ENCODE results near the gene GPHN. TPM values are rescaled to one million over a fixed set of nuclear protein-coding genes. Genes with fewer than 3 reads are reported as not detected.

Gene GPHN
- total RNA-seq, 4 donors from 2014 or later: 14.8 to 20.8 (median 17.0) TPM

DNA sequence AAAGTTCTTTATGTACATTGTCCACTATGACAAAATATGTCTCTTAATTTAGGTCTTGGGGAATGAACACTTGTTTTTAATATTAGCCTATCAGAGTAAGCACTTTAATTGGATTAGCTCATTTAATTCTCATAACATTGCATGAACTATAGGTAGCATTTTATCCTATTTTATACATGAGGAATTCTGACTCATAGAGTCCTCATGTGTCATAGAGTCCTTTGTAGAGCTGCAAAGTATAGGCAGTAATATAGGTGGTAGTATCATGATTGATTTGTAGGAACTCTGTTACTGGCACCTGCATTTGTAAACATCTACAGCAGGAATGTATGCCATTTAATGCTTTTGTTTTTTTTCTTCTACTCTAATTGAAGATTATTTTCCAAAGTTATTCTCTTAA, 96.0 kb downstream of the GPHN start:
- DNase-seq (ENCODE audit: low spot score in 2 of 2): no peak
- no peak overlapping the region for H3K4me3 ChIP-seq (ENCODE audit: low read depth, poor library complexity, severe bottlenecking)
- intact Hi-C loops (cut with DNase I; ENCODE audit: low total_unique reads): no loop called here
- TF ChIP-seq, protein P1, sequence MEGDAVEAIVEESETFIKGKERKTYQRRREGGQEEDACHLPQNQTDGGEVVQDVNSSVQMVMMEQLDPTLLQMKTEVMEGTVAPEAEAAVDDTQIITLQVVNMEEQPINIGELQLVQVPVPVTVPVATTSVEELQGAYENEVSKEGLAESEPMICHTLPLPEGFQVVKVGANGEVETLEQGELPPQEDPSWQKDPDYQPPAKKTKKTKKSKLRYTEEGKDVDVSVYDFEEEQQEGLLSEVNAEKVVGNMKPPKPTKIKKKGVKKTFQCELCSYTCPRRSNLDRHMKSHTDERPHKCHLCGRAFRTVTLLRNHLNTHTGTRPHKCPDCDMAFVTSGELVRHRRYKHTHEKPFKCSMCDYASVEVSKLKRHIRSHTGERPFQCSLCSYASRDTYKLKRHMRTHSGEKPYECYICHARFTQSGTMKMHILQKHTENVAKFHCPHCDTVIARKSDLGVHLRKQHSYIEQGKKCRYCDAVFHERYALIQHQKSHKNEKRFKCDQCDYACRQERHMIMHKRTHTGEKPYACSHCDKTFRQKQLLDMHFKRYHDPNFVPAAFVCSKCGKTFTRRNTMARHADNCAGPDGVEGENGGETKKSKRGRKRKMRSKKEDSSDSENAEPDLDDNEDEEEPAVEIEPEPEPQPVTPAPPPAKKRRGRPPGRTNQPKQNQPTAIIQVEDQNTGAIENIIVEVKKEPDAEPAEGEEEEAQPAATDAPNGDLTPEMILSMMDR (IDR thresholded peaks at IDR 0.05): no peak
- TF ChIP-seq POLR2A (IDR thresholded peaks at IDR 0.05): no peak

DNA sequence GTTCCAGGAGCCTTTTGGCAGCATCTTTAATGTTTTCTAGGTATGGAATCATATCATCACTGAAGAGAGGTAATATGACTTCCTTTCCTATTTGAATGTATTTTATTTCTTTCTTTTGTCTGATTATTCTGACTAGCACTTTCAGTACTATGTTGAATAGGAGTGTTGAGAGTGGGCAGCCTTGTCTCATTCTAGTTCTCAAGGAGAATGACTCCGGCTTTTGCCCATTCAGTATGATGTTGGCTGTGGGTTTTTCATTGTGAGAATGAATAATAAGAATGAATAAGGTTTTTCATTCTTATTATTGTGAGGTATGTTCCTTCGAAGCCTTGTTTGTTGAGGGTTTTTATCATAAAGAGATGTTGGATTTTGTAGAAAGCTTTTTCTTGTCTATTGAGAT, 98.9 kb downstream of the GPHN start:
- H3K4me3 ChIP-seq (ENCODE audit: low read depth, poor library complexity, severe bottlenecking): no peak overlapping the region

DNA sequence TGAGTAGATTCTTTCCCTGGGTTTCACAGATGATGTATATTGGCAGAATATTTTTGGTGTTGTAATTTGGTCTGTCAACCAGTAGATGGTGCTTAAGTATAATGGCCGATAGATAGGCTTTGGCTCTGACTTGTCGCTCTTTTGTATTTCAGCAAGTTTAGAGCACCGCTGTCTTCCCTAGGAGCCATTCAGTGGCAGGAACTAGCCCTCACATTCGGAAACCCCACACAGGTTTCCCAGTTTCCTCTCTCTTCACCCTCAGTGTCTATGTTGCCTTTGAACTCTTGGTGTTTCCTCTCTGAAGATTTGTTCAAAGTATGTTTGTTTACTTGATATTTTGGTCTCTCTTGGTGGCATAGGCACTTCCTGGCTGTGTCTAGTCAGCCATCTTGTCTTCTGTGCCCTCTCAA, 102.2 kb downstream of the GPHN start:
- WGBS, 2 donors: 78 to 89% methylated on average over 4 of the region's 4 CpGs
- no peak overlapping the region for H3K4me3 ChIP-seq (ENCODE audit: low read depth, poor library complexity, severe bottlenecking)
- DNase-seq (ENCODE audit: low spot score in 2 of 2): no peak
- intact Hi-C loops (cut with DNase I; ENCODE audit: low total_unique reads): no loop called here
- no peak for TF ChIP-seq POLR2A (IDR thresholded peaks at IDR 0.05)
- TF ChIP-seq, protein P1 (IDR thresholded peaks at IDR 0.05): no peak

More for the DNA sequence above, 98.9 kb downstream of the GPHN start:
- TF ChIP-seq, protein P1 (IDR thresholded peaks at IDR 0.05): no peak
- no peak for TF ChIP-seq POLR2A (IDR thresholded peaks at IDR 0.05)
- 93% methylated on average over 2 of the region's 2 CpGs for WGBS, 2 donors
- no peak for DNase-seq (ENCODE audit: low spot score in 2 of 2)
- intact Hi-C loops (cut with DNase I; ENCODE audit: low total_unique reads): no loop called here

DNA sequence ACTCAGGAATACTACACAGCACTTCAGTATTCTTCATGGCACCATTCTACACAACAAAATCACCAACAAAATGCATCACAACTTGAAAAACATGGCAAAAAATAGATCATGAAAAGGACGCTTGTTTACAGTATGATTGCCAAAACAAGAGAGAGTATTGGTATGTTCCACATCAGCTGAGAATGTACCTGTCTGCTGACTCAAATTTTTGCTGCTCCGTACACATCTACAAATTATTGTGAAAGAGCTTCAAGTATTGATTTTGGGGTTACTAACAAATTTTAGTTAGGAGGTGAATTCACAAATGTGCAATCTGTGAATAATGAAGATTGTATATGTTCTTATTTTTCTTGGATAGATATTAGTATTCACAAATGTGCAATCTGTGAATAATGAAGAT, 105.4 kb downstream of the GPHN start:
- 94 to 96% methylated on average over 2 of the region's 2 CpGs for WGBS, 2 donors
- DNase-seq (ENCODE audit: low spot score in 2 of 2): no peak

DNA sequence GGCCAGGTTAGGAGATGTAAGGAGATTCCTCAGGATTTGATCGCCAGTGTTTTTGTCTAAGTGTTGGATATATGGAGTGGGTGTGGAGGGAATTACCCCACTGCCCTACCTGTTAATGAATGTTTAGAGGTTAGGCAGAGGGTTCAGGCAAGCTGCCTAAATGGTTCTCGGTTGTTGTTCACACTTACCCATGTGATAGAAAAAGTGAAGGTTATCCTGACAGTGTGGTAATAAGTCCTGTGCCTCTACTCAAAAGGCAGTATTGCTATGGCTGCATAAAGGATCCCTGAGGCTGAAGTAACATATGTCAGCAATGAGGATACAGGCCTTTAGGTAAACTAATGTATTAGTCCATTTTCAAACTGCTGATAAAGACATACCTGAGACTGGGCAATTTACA, 112.0 kb downstream of the GPHN start:
- H3K4me3 ChIP-seq (ENCODE audit: low read depth, poor library complexity, severe bottlenecking): no peak overlapping the region
- WGBS, 2 donors: 87 to 98% methylated on average over 2 of the region's 2 CpGs
- intact Hi-C loops (cut with DNase I; ENCODE audit: low total_unique reads): no loop called here
- TF ChIP-seq, protein P1 (IDR thresholded peaks at IDR 0.05): no peak
- no peak for TF ChIP-seq POLR2A (IDR thresholded peaks at IDR 0.05)
- no peak for DNase-seq (ENCODE audit: low spot score in 2 of 2)

More for the DNA sequence above, 105.4 kb downstream of the GPHN start:
- intact Hi-C loops (cut with DNase I; ENCODE audit: low total_unique reads): no loop called here
- H3K4me3 ChIP-seq (ENCODE audit: low read depth, poor library complexity, severe bottlenecking): no peak overlapping the region
- TF ChIP-seq, protein P1 (IDR thresholded peaks at IDR 0.05): no peak

DNA sequence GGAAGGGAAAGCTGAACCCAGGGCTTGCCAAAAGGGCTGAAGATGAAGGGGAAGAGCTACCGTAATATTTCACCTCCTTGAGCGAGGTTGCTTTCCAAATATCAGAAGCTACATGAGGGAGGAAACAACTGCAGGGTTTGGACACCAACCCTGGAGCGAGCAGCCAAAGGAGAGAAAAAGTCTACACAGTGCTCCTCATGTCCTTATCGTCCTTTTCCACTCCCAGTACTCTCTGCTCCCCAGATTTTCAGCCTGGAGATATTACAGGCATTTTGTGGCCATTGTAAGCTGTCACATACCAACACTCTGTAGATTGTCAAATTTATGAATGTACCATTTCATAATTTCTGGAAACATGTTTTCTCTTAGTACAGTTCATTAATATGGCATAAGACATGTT, 115.9 kb downstream of the GPHN start:
- WGBS, 2 donors: 73 to 79% methylated on average over 4 of the region's 4 CpGs
- intact Hi-C loops (cut with DNase I; ENCODE audit: low total_unique reads): no loop called here
- DNase-seq (ENCODE audit: low spot score in 2 of 2): no peak
- H3K4me3 ChIP-seq (ENCODE audit: low read depth, poor library complexity, severe bottlenecking): no peak overlapping the region
- no peak for TF ChIP-seq POLR2A (IDR thresholded peaks at IDR 0.05)
- TF ChIP-seq, protein P1 (IDR thresholded peaks at IDR 0.05): no peak
